ENCODE measurements around the gene STAM2. TPM values are rescaled to one million over a fixed set of nuclear protein-coding genes. Genes with fewer than 3 reads are reported as not detected.

The STAM2 gene
- total and polyA plus RNA-seq, 2 donors (not counting 3 experiments of a cell fraction or from before 2014, with no cell fraction given): 10.1 to 27.5 TPM

DNA sequence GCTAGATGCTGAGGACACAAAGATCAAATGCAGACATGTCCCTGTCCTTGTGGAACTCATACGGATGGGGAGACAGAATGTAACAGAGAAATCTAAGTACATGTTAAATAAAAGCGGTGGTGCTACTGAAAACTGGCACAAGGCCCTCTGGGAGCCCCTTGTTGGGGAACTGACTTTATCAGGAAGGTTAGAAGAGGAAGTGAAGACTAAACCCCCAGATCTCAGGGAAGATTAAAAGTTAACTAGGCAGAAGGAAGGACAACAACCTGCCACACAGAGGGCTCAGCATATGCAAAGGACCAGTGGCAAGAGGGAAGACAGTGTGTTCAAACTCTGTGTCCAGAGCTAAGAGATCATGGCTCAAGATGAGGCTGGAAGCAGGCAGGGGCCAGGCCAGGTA is 81.5 kb downstream of the STAM2 start:
- no peak overlapping the region for H3K27ac ChIP-seq (ENCODE audit: insufficient read depth, low read depth, low read length)
- H3K9ac ChIP-seq (replicated peaks; ENCODE audit: extremely low read depth, insufficient read depth, low read length): no peak overlapping the region
- no peaks in the 10 kb centered on the region for H3K36me3 ChIP-seq (ENCODE audit: control insufficient read depth in 2 of 2, extremely low read depth in 1 of 2, insufficient read depth in 2 of 2, low read length in 2 of 2)
- dilution Hi-C loops (cut with MboI; ENCODE audit: extremely low pct_ligation_motif_present, low sequenced_read_pairs) (no loop called here), intact Hi-C loops (cut with micrococcal nuclease) (no loop called here)
- no peaks in the 10 kb centered on the region for H3K9me3 ChIP-seq (replicated peaks; ENCODE audit: control insufficient read depth, insufficient read depth, low read length)
- BruUV-seq (replicated peaks): no TSS peak
- ChIA-PET POLR2A (no interaction called here), CTCF (no interaction called here)
- no peak for DNase-seq (ENCODE audit: low read depth, low spot score)
- no peaks in the 10 kb centered on the region for H3K9me1 ChIP-seq (replicated peaks; ENCODE audit: control insufficient read depth, extremely low read depth, insufficient read depth, low read length)
- no peaks in the 10 kb centered on the region for H4K20me1 ChIP-seq (replicated peaks; ENCODE audit: control insufficient read depth, extremely low read depth, insufficient read depth, low read length)
- peaks cover 16% of the 10 kb centered on the region for H3K4me1 ChIP-seq (ENCODE audit: control insufficient read depth, extremely low read depth, insufficient read depth, low read length)
- TF ChIP-seq CTCF (IDR thresholded peaks at IDR 0.05; ENCODE audit: extremely low read depth in 1 of 2, insufficient read depth in 1 of 2, low read depth in 1 of 2, low read length in 2 of 2) (no peak), EZH2 (IDR thresholded peaks at IDR 0.05; ENCODE audit: borderline replicate concordance, low read depth, low read length, severe bottlenecking) (no peak), GATA2 (IDR thresholded peaks at IDR 0.05; ENCODE audit: insufficient read depth, insufficient read length, low read depth, low read length) (no peak), POLR2A (IDR thresholded peaks at IDR 0.05; ENCODE audit: low read depth, low read length) (no peak), FOS (IDR thresholded peaks at IDR 0.05; ENCODE audit: borderline replicate concordance, insufficient read depth, low read length) (no peak), JUN (IDR thresholded peaks at IDR 0.05; ENCODE audit: borderline replicate concordance, insufficient read depth, insufficient read length, low read depth) (no peak), MYC (IDR thresholded peaks at IDR 0.05; ENCODE audit: low read depth, low read length) (no peak), POLR2AphosphoS5 (IDR thresholded peaks at IDR 0.05; ENCODE audit: insufficient read depth, low read depth, low read length) (no peak)
- TF ChIP-seq, protein P1, sequence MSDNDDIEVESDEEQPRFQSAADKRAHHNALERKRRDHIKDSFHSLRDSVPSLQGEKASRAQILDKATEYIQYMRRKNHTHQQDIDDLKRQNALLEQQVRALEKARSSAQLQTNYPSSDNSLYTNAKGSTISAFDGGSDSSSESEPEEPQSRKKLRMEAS (IDR thresholded peaks at IDR 0.05; ENCODE audit: insufficient read depth, insufficient read length): no peak
- H2AFZ ChIP-seq (ENCODE audit: low read depth, low read length): no peak overlapping the region
- FAIRE-seq: no peak
- peaks cover 18 to 43% of the 10 kb centered on the region in 2 experiments for H3K27me3 ChIP-seq (ENCODE audit: control insufficient read depth in 2 of 2, insufficient read depth in 2 of 2, low read length in 2 of 2)
- H3K4me2 ChIP-seq (ENCODE audit: insufficient read depth, low read length): no peak overlapping the region
- H3K4me3 ChIP-seq (replicated peaks in 1 of 3; ENCODE audit: insufficient read depth in 1 of 3, low read depth in 1 of 3, low read length in 3 of 3): no peak overlapping the region
- H3K79me2 ChIP-seq (ENCODE audit: control insufficient read depth, insufficient read depth, low read length): no peaks in the 10 kb centered on the region

All from endothelial cell of umbilical vein (primary cell).